ENCODE data around the gene BACE1.
"Not testable (repeated sequence)": the region's sequence is repeated elsewhere in the genome, so short reads cannot be mapped to it uniquely, and the experiment has no call there.

BACE1 gene

DNA sequence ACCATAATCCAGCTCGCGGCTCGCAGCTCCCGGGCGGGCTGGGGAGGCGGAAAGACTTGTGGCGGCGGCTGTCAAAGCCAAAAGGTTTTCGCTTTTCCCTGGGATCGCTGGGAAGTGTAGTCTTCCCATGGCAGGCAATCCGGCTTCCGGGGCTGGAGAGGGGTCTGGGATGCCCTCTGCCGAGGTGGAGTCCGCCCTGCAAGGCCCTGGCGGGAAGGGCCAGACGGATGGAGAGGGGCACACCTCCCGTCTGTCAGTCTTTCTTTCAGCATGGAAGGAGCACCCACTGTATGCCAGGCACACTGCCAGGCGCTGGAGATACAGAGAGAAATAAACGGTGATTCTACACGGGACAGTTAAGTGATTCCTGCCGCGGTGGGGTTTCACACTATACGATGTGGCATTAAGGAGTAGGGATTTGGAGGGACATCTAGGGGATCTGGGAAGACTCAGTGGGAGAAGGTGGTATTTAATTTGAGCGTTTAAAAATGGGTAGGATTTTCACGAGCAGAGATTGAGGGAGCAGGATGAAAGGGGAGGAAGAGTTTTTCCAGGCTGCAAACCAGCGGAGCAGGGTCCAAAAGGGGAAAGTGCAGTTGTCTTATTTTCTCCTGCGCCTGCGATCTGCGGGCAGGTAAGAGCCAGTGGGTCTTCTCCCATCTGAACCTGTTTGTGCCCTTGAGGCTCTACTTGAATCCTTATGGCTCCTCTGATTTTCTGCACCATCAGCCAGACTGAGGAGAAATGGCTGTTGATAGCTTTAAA lies at the start of gene BACE1:
BACE1 (minus strand) TSS at position 60 of the 765 bp plus-strand sequence. CDS start 461 bp downstream, outside the sequence.
- peak within 1 kb of the TSS; percentile 74 to 80 for H3K4me3 Mint-ChIP-seq
- no peak for DNase-seq
- peaks cover 11 to 18% of the 10 kb centered on the region in 2 donors for H3K4me1 Mint-ChIP-seq
- H3K27me3 Mint-ChIP-seq, result peaks cover 22 to 42% of the 10 kb centered on the region in 2 donors
- H3K27ac Mint-ChIP-seq, result no peak within 1 kb of the TSS
- H3K36me3 Mint-ChIP-seq, result no peaks in the 10 kb centered on the region
- no peaks in the 10 kb centered on the region for H3K9me3 Mint-ChIP-seq
- peak; percentile 49 to 65 for ATAC-seq (replicated peaks)

DNA sequence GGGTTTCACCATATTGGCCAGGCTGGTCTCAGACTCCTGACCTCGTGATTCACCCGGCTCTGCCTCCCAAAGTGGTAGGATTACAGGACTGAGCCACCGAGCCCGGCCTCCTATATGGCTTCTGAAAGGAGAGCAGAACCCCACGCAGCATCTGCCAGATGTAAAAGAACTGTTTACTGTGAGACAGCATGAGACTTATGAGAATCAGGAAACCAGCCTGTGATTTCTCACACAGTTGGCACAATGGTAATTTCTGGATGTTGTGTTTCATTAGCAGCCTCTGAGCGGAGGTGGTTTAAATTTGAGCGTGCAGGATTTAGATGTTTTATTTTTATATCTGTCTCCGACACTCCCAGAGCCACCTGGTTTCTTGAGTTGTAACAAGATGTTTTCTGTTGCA lies 45.4 kb upstream of the BACE1 start:
- H3K27ac Mint-ChIP-seq, result no peak overlapping the region
- no peak overlapping the region for H3K4me3 Mint-ChIP-seq
- peaks cover 54 to 70% of the 10 kb centered on the region in 2 donors for H3K36me3 Mint-ChIP-seq

DNA sequence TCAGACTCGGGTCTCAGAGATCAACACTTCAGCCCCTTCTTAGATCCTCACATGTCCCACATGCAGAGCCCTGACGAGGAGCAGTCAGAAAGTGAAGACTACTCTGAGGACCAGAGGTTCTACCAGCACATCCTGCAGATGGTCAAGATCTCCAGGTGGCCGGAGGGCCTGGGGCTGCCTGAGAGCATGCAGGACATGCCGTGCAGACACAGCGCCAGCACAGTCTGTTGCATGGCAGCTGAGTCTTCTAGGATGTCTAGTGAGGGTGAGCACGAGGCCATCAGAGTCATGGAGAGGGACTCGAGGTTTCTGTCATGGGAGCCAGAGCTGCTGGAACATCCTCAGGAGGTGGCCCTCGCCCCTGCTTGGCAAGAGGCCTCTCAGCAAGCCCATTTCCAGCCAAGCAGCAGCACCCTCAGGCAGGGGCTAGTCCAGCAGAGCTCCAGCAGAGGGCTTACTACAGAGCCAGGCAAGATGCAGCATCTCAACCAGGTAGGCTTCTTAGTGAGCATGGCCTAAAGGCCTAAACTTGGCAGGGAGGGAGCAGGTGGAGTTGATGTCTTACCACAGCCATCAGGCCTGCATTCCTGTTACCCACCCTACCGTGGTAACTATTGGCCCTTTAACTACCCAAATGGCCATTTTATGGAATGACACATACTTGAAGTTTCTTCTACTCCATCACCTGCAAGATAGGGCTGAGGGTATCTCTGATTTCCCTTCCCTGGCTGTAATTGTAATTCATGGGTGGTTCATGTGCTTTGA lies 40.3 kb upstream of the BACE1 start:
- Mint-ChIP-seq H3K36me3 (peaks cover 59 to 65% of the 10 kb centered on the region in 2 donors), H3K4me1 (no peaks in the 10 kb centered on the region), H3K27ac (no peak overlapping the region), H3K9me3 (no peaks in the 10 kb centered on the region), H3K4me3 (no peak overlapping the region), H3K27me3 (no peaks in the 10 kb centered on the region)
- no peak for ATAC-seq (replicated peaks)
- no peak for DNase-seq

More for the DNA sequence above, 45.4 kb upstream of the BACE1 start:
- DNase-seq, result no peak
- ATAC-seq (replicated peaks), result no peak
- Mint-ChIP-seq H3K27me3 (no peaks in the 10 kb centered on the region), H3K9me3 (no peaks in the 10 kb centered on the region), H3K4me1 (no peaks in the 10 kb centered on the region)

DNA sequence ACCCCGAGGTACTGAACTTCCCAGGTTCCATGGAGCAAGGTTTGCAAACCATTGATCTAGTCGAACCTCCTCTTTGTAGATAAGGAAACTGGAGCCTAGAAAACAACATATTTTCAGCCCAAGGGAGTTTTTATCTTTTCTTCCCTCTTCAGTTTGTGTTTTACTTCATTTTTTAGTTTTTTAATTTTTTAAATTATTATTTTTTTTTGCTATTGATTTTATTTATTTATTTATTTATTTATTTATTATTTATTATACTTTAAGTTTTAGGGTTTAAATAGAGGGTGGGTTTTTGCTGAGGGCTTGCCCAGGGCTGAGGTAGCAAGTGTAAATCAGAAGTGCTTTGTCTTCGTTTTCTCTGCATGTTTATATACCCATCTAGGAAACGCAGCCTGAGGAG lies 38.5 kb upstream of the BACE1 start:
- H3K4me1 Mint-ChIP-seq, result no peaks in the 10 kb centered on the region
- no peak overlapping the region for H3K4me3 Mint-ChIP-seq
- H3K27ac Mint-ChIP-seq, result no peak overlapping the region
- ATAC-seq (replicated peaks), result no peak
- no peaks in the 10 kb centered on the region for H3K27me3 Mint-ChIP-seq
- H3K36me3 Mint-ChIP-seq, result peaks cover 48 to 56% of the 10 kb centered on the region in 2 donors
- H3K9me3 Mint-ChIP-seq, result no peaks in the 10 kb centered on the region
- DNase-seq, result no peak

DNA sequence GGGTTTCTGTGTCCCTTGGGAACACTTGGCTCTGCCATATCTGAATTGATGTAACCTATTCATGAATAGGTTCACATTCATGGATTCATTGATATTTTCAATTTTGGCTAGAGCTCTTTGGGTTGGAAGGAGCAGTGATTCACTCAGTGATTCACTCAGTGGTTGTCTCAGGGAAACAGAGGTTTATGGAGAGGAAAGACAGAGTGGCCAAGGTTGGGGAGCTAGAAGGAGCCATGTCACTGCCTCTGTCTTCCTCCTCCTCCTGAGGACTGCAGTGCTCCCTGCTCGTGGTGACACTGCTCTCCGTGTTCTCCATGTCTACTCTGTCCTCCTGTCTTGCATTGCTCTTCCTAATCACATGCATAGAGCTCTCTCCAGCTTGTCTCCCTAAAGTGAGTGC lies 29.0 kb upstream of the BACE1 start:
- H3K9me3 Mint-ChIP-seq, result no peaks in the 10 kb centered on the region
- no peaks in the 10 kb centered on the region for H3K4me1 Mint-ChIP-seq
- H3K27ac Mint-ChIP-seq, result no peak overlapping the region
- peaks cover 38 to 76% of the 10 kb centered on the region in 2 donors for H3K36me3 Mint-ChIP-seq
- no peaks in the 10 kb centered on the region for H3K27me3 Mint-ChIP-seq
- ATAC-seq (replicated peaks), result no peak
- DNase-seq, result no peak
- no peak overlapping the region for H3K4me3 Mint-ChIP-seq

DNA sequence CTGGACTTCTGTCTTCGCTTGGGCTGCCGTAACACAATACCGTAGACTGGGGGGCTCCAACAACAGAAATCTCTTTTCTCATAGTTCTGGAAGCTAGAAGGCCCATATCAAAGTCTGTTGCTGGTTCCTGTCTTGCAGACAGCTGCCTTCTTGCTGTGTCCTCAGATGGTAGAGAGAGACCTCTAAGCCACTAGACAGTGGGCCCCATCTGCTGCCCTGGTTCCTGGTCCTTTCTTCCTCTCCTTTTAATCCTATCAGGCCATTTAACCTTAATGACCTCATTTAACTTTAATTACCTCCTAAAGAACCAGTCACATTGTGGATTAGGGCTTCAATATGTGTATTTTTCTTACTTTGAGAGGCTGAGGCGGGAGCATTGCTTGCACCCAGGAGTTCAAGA lies 21.0 kb upstream of the BACE1 start:
- H3K27me3 Mint-ChIP-seq, result no peaks in the 10 kb centered on the region
- H3K27ac Mint-ChIP-seq, result no peak overlapping the region
- peaks cover 9% of the 10 kb centered on the region in 2 donors for H3K4me1 Mint-ChIP-seq
- ATAC-seq (replicated peaks) (no peak), DNase-seq (no peak)
- peaks cover 54 to 75% of the 10 kb centered on the region in 2 donors for H3K36me3 Mint-ChIP-seq
- H3K9me3 Mint-ChIP-seq, result no peaks in the 10 kb centered on the region
- H3K4me3 Mint-ChIP-seq, result no peak overlapping the region

DNA sequence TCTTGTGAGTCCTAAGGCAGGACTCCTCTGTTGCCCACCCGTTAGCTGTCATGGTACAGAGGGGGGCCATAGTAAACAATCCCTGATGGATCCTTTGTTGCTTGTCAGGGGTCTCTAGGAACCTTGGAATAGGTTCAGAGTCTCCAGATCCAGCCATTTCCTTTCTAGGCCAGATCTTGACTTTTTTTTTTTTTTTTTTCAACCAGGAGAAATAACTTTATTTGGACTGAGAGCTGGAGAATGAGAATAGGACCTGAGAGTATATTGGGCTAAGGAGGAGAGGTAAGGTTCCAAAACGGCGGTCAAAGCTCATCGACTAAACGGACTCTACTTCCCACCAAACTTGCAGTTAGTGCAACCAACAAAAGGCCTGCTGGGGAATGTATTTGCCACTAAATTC lies 19.3 kb upstream of the BACE1 start:
- H3K27ac Mint-ChIP-seq, result no peak overlapping the region
- no peaks in the 10 kb centered on the region for H3K27me3 Mint-ChIP-seq
- no peak for ATAC-seq (replicated peaks)
- H3K9me3 Mint-ChIP-seq, result no peaks in the 10 kb centered on the region
- peaks cover 48 to 61% of the 10 kb centered on the region in 2 donors for H3K36me3 Mint-ChIP-seq
- no peak for DNase-seq
- H3K4me3 Mint-ChIP-seq, result no peak overlapping the region
- peaks cover 10 to 12% of the 10 kb centered on the region in 2 donors for H3K4me1 Mint-ChIP-seq

DNA sequence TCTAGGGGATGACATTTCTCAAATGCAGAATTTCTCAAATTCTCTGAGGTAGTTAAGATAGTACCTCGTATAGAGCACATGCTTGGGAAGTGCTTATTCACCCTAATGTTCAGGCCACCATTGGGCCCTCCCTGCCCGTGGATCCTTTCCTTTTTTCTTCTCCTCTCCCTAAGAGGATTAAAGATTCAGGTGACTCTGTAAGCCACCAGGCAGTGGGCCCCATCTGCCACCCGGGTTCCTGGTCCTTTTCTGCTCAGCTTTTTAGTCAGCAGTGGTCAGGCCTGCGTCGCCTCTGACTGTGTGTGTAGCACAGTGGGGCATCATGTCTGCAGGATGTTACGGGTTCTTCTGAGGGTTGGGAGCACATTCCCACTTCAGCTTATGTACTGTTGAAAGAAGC lies 18.8 kb upstream of the BACE1 start:
- Mint-ChIP-seq H3K27ac (no peak overlapping the region), H3K27me3 (no peaks in the 10 kb centered on the region), H3K4me3 (no peak overlapping the region), H3K36me3 (peaks cover 44 to 59% of the 10 kb centered on the region in 2 donors), H3K4me1 (peaks cover 15 to 16% of the 10 kb centered on the region in 2 donors), H3K9me3 (no peaks in the 10 kb centered on the region)
- ATAC-seq (replicated peaks) (no peak), DNase-seq (no peak)

DNA sequence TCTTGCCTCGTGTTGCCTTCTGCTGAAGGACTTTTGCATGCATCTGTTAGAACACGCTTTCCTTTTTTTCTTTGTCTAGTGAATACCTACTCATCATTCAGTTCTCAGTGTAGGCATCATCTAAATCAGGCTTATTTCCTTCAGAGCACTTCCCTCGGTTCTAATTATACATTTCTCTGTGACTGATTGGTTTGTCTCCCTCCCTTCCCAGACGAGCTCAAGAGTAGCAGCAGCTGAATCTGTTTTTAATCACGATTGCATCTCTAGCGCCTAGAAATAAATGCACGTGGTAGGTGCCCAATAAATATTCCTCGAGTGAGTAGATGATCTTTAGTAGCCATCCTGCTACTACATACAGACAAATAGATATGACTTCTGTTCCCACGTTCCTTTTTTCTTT lies 17.9 kb upstream of the BACE1 start:
- Mint-ChIP-seq H3K4me1 (peaks cover 16 to 17% of the 10 kb centered on the region in 2 donors), H3K36me3 (peaks cover 40 to 55% of the 10 kb centered on the region in 2 donors), H3K9me3 (no peaks in the 10 kb centered on the region), H3K27me3 (no peaks in the 10 kb centered on the region), H3K4me3 (no peak overlapping the region), H3K27ac (peak overlapping the region; percentile 1)
- DNase-seq (no peak), ATAC-seq (replicated peaks) (no peak)

DNA sequence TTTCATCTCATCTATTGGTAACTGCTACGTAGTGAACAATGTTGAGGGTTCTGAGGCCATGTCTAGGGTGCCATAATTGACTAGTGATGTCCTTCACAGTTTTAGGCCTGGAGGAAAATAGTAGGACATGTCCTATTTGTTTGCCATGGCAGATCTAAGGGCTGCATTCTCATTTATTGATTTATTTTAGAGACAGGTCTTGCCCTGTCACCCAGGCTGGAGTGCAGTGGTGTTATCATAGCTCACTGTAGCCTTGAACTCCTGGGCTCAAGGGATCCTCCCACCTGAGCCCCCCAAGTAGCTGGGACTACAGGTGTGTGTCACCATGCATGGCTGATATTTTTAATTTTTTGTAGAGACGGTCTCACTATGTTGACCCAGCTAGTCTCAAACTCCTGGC lies 16.8 kb upstream of the BACE1 start:
- H3K36me3 Mint-ChIP-seq, result peaks cover 30 to 44% of the 10 kb centered on the region in 2 donors
- H3K4me1 Mint-ChIP-seq, result peaks cover 10 to 14% of the 10 kb centered on the region in 2 donors
- H3K27me3 Mint-ChIP-seq, result no peaks in the 10 kb centered on the region
- no peak overlapping the region for H3K4me3 Mint-ChIP-seq
- H3K9me3 Mint-ChIP-seq, result no peaks in the 10 kb centered on the region
- ATAC-seq (replicated peaks), result no peak
- DNase-seq, result no peak
- no peak overlapping the region for H3K27ac Mint-ChIP-seq

DNA sequence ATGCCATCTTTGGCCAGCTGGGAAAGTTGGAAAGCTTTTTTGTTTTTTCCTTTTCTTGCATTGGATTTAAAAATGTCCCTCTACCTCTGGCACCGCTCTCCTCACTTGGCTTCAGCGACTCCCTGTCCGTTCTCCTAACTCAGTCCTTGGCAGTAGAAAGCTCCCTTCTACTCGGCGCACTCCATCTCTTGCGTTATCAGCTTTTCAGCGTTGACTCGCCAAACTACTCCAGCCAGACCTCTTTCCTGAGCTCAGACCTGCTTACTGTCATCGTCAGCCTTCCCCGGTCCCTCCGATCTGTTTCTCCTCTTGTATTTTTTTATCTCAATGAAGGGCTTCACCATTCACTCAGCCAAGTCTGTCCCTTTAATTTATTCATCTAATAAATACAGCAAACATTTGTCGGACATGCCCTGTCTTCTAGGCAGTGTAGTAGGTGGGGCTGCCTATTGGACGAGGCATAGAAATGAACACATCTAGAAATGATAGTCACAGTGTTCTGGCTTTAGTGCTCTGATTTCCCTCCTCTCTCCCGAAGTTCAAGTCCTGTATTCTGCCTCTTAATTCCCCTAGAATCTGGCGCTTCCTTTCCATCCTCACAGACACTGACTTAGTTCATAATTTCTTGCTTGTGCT lies 12.4 kb upstream of the BACE1 start:
- H3K36me3 Mint-ChIP-seq, result peaks cover 3 to 14% of the 10 kb centered on the region in 2 donors
- H3K27ac Mint-ChIP-seq, result no peak overlapping the region
- peaks cover 9 to 11% of the 10 kb centered on the region in 2 donors for H3K4me1 Mint-ChIP-seq
- ATAC-seq (replicated peaks) (peak; percentile 6 to 18), DNase-seq (no peak)
- no peaks in the 10 kb centered on the region for H3K9me3 Mint-ChIP-seq
- H3K4me3 Mint-ChIP-seq, result no peak overlapping the region
- H3K27me3 Mint-ChIP-seq, result no peaks in the 10 kb centered on the region

DNA sequence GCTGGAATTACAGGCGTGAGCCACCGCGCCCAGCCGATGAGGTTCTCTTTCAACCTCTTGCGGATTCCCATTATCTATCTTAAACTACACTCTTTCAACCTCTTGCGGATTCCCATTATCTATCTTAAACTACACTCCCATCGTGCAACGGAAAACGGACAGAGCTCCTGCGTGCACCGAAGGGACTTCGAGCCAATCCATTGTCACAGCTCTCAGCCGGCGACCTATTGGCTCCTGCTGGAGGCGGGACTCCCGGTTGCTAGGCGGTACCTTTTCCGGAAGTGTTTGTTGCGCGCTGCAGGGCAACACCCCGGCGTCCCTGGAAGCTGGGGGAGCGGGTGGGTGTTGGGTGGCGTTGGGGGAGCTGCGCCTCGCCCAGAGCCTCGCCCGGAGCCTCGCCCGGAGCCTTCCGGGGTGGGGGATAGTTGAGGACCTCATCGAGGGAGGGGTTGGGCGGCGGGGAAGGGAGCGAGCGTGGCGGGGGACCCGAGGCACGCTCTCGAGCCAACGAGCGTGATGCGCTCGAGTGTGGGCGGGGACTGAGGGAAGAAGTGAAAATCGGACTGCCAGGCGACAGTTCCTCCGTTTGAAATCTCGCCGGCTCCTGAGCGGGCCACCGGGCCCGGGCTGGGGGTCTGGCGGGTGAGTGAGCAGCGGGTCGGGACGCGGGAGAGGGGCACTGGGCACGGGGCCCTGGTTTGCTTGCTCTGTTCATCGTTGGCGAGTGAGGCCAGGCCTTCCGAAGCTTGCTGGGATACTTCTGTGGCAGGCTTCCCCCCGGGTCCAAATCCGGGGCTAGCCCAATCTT lies 11.7 kb upstream of the BACE1 start, which contains the start of gene CEP164:
CEP164 (plus strand) TSS at position 288 of the 808 bp plus-strand sequence. CDS start 10,733 bp downstream, outside the sequence.
- Mint-ChIP-seq H3K4me1 (peaks cover 9% of the 10 kb centered on the region in 2 donors), H3K27me3 (no peaks in the 10 kb centered on the region), H3K4me3 (peak within 1 kb of the TSS; percentile 33 to 52), H3K27ac (no peak within 1 kb of the TSS), H3K9me3 (no peaks in the 10 kb centered on the region), H3K36me3 (peaks cover 2 to 10% of the 10 kb centered on the region in 2 donors)
- DNase-seq, result peak; percentile 95
- ATAC-seq (replicated peaks), result peak; percentile 95

DNA sequence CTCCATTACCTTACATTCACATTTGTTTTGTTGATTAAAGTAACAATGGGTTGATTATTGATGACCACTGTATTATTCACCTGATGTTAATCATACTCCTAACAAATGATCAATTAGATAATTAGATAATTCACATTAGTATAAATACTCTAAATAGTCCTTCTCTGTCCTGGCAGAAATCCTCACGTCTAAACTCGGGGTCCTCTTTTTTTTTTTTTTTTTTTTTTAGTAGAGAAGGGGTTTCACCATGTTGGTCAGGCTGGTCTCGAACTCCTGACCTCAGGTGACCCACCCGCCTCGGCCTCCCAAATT lies 11.2 kb upstream of the BACE1 start:
- not testable (repeated sequence) for DNase-seq, H3K4me1 Mint-ChIP-seq, H3K36me3 Mint-ChIP-seq, H3K27ac Mint-ChIP-seq, H3K4me3 Mint-ChIP-seq, H3K27me3 Mint-ChIP-seq, H3K9me3 Mint-ChIP-seq
- peak; percentile 0 to 2 for ATAC-seq (replicated peaks)

All from stimulated activated naive B cell treated with anti-CD40 and anti-IgM and Interleukin-4, amounts not matched to agents 10 μg/mL and 1 μg/mL and 100 μg/mL, for 72 hours (primary cell).